ENCODE results near the gene MTCL1.

The MTCL1 gene

GRCh38 chr18:8673256-8674209, 31.8 kb upstream of the MTCL1 start:
- DNase-seq (ENCODE audit: low spot score), result no peak
- TF ChIP-seq, protein P1, sequence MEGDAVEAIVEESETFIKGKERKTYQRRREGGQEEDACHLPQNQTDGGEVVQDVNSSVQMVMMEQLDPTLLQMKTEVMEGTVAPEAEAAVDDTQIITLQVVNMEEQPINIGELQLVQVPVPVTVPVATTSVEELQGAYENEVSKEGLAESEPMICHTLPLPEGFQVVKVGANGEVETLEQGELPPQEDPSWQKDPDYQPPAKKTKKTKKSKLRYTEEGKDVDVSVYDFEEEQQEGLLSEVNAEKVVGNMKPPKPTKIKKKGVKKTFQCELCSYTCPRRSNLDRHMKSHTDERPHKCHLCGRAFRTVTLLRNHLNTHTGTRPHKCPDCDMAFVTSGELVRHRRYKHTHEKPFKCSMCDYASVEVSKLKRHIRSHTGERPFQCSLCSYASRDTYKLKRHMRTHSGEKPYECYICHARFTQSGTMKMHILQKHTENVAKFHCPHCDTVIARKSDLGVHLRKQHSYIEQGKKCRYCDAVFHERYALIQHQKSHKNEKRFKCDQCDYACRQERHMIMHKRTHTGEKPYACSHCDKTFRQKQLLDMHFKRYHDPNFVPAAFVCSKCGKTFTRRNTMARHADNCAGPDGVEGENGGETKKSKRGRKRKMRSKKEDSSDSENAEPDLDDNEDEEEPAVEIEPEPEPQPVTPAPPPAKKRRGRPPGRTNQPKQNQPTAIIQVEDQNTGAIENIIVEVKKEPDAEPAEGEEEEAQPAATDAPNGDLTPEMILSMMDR (IDR thresholded peaks at IDR 0.05), result no peak
- no peak overlapping the region for H3K27ac ChIP-seq
- H3K4me3 ChIP-seq, result no peak overlapping the region

GRCh38 chr18:8675057-8675456, 30.3 kb upstream of the MTCL1 start:
- TF ChIP-seq, protein P1 (IDR thresholded peaks at IDR 0.05), result no peak
- no peak for DNase-seq (ENCODE audit: low spot score)
- no peak overlapping the region for H3K27ac ChIP-seq
- no peak overlapping the region for H3K4me3 ChIP-seq

DNA sequence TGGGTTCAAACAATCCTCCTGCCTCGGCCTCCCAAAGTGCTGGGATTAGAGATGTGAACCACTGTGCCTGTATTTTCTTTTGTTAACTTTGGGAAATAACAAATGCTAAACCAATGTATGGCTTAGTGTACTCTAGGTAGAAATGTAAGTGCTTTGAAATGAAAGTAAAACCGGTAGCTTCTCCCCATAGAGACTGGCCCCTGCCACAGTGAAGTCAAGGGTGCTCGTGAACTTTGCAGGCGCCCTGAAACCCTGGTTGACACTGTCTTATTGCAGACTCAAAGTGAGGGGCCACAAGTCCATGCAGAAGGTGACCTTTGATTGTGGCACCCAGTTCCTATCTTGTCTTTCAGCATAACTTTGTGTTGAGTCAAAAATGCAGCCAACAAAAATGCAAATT, 24.2 kb upstream of the MTCL1 start:
- no peak for DNase-seq (ENCODE audit: low spot score)
- H3K27ac ChIP-seq, result no peak overlapping the region
- no peak overlapping the region for H3K4me3 ChIP-seq
- TF ChIP-seq, protein P1 (IDR thresholded peaks at IDR 0.05), result no peak

GRCh38 chr18:8684577-8684976, 20.8 kb upstream of the MTCL1 start:
- Histone ChIP-seq H3K4me3 (no peak overlapping the region), H3K27ac (no peak overlapping the region)
- TF ChIP-seq, protein P1 (IDR thresholded peaks at IDR 0.05), result no peak
- no peak for DNase-seq (ENCODE audit: low spot score)

- Histone ChIP-seq H3K4me3 (no peak overlapping the region), H3K27ac (no peak overlapping the region)
- DNase-seq (ENCODE audit: low spot score), result no peak
- TF ChIP-seq, protein P1 (IDR thresholded peaks at IDR 0.05), result no peak
These were observed 20.0 kb upstream of the MTCL1 start for GRCh38 chr18:8685141-8685913.

- Histone ChIP-seq H3K4me3 (no peak overlapping the region), H3K27ac (no peak overlapping the region)
- TF ChIP-seq, protein P1 (IDR thresholded peaks at IDR 0.05), result no peak
- DNase-seq (ENCODE audit: low spot score), result no peak
These were observed 19.5 kb upstream of the MTCL1 start for GRCh38 chr18:8685914-8686216.

Measured in coronary artery (tissue), 2 donors.